ENCODE measurements around the gene TTC7B.
A peak's percentile ranks its signal among the peaks of the same experiment; 100 is the strongest.

The TTC7B gene

GRCh38 chr14:90555126-90556011 lies 260.9 kb downstream of the TTC7B start:
- intact Hi-C loops (cut with DNase I), result loop anchor here (10.0 kb wide), 1 partner anchor 101 kb away; no protein-coding TSS in a partner anchor
- DNase-seq, result no peak

DNA sequence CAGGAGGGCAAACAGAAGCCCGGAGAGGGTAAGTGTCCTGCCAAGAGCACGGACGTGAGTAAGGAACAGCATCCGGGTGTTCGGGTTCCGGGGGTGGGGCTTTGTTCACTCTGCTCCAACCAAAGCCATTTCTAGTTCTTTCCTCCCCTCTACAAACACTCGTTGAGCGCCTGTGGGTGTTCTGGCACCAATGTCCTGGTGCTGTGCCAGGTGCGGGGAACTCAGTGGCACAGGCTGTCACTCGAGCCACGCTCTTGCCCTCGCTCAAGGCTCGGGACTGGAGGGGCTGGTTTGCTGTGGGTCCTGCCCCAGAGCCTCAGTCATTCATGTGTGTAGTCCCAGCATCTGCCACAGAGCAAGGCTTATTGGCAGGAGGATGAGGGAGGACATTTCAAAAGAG lies 261.9 kb downstream of the TTC7B start:
- intact Hi-C loops (cut with DNase I), result loop anchor here (10.0 kb wide), 1 partner anchor 100 kb away; no protein-coding TSS in a partner anchor
- DNase-seq, result peak; percentile 70 to 96 (median 90)

DNA sequence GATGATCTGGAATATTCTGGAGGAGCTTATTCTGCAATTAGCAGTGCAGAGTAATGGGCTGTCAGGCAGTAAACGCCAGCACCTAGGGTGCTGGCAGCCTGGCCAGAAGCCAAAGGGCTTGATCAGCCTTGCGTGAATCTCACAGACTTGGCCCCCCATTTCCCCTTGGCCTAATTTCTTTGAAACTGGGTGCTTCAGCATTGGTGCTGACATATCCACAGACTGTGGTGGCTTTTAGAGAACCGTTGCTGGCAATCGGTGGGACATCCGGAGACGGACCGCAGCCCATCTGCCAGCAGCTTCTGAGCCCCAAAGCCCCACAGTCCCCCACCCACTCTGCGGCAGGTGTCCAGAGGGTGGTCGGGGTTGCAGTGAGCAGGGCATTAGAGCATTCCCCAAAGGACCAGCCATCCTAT lies 262.3 kb downstream of the TTC7B start:
- intact Hi-C loops (cut with DNase I), result loop anchor here (10.0 kb wide), 1 partner anchor 99 kb away; no protein-coding TSS in a partner anchor

DNA sequence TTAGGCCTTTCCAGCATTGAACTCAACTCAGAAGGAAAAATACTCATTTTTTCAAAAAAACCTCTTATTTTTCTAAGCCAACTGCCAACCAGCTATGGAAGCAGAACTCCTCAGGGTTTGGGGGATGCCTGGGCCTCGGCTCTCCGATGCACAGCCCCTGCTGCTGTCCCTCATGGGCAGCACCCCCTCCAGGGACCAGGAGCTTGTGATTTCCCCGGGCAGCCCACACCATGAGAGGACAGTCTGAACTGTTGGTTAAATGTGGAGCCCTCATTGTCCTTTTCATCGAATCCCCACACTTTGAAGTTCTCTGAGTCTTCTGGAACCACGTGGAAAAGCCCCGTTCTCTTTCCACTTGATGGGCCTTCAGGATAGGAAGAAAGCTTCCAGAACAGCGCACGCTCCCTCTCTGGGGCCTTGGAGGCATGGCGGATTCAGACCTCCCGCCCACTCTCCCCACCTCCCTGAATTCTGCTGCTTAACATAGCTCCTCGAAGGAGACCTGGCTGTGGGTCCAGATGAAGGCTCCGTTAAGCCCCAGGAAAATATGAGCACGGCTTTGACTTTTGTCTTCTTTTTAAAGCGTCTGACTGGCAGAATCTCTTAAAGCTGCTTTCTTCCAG lies 262.8 kb downstream of the TTC7B start:
- DNase-seq, result peak in 1 of 42 donors; percentile 67
- intact Hi-C loops (cut with DNase I), result loop anchor here (10.0 kb wide), 1 partner anchor 99 kb away; no protein-coding TSS in a partner anchor

More for the DNA sequence above, 262.3 kb downstream of the TTC7B start:
- peak in 6 of 42 donors; percentile 30 to 75 (median 55) for DNase-seq

GRCh38 chr14:90552465-90553297 lies 263.5 kb downstream of the TTC7B start:
- intact Hi-C loops (cut with DNase I), result loop anchor here (10.0 kb wide), 1 partner anchor 98 kb away; no protein-coding TSS in a partner anchor
- DNase-seq, result no peak

GRCh38 chr14:90551733-90552464 lies 264.3 kb downstream of the TTC7B start:
- intact Hi-C loops (cut with DNase I), result loop anchor here (10.0 kb wide), 1 partner anchor 97 kb away; no protein-coding TSS in a partner anchor
- peak; percentile 51 to 92 (median 75) for DNase-seq

GRCh38 chr14:90551070-90551704 lies 265.0 kb downstream of the TTC7B start:
- peak in 2 of 42 donors; percentile 34 to 63 for DNase-seq
- intact Hi-C loops (cut with DNase I), result loop anchor here (10.0 kb wide), 1 partner anchor 96 kb away; no protein-coding TSS in a partner anchor

DNA sequence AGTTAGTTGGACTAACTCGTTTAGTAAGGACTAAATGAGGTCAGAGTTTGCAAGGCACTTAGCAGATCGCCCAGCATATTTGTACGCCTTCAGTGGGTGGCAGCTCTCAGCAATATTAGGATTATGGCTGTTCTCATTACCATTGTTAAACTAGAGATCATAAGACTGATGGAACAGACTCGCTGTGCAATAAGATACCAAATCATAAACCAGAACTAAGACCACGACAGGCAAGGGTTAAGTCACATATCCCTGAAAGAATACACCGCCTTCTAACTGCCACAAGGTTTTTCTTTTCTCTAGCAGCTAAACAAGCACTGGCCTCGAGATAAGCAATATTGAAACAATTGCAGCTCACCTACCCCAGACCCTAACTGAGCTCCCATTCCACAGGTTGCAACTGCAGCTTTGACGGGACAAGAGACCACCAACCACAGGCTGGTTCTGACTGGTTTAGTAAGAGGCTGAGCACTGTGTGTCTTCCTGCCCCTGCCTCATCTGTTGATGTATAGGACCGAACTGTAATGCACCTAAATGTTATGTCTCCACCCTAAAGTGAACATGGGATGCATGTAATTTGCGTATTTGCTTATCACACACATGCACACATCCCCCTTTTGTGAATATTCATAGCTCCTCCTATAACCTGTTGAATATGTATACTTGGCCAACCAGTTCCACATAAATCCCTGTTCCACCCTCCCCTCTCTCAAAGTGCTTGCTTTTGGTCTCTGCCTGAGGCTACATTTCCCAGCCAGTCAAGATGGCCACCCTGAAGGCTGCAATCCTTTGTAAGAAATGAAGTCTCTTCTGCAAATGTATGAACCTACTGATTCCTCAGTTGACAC lies 266.2 kb downstream of the TTC7B start:
- DNase-seq, result no peak
- intact Hi-C loops (cut with DNase I), result loop anchor here (10.0 kb wide), 1 partner anchor 95 kb away; no protein-coding TSS in a partner anchor

DNA sequence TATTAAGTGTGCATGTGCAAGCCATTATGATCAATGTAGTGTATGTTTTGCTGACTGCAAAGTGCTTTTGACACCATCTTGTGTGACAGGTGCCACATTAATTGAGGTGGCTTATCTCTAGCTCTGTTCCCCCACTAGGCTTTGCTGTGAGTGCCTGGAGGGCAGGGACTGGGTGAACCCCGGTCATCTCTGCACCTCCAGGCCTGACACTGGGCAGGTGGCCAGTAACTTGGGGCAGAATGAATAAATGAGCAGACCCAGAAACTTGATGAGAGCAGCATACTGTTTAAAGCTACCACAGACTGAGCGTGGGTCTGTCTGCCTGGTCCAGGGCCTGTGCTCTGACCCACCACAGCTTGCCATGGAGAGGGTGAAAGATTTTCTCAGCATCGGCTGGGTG lies 267.8 kb downstream of the TTC7B start:
- peak in 1 of 42 donors; percentile 23 for DNase-seq
- intact Hi-C loops (cut with DNase I), result no loop called here

DNA sequence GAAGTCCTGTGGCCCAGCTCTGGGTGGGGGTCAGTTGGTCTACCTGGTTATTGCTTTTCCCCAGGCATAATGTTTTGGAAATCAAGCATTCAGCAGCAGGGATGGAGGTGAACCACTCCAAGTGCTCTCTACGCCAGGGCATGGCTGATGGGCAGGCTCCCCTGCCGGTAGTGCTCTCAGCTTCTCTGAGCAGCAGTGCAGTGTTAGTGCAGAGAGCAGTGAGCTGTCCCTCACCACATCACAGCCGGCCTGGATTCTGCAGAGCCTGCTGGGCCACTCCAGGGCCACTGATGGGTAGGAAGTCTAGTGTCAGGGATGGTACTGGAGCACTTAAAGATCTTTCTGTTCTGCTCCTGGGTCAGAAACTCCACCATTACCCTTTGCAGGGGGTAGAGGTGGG lies 268.3 kb downstream of the TTC7B start:
- DNase-seq, result peak in 1 of 42 donors; percentile 26
- intact Hi-C loops (cut with DNase I), result no loop called here

GRCh38 chr14:90547250-90547649 lies 269.0 kb downstream of the TTC7B start:
- intact Hi-C loops (cut with DNase I), result no loop called here
- DNase-seq, result peak in 1 of 42 donors; percentile 24

GRCh38 chr14:90546767-90547166 lies 269.5 kb downstream of the TTC7B start:
- intact Hi-C loops (cut with DNase I), result no loop called here
- DNase-seq, result peak in 1 of 42 donors; percentile 28

GRCh38 chr14:90545966-90546751 lies 270.1 kb downstream of the TTC7B start:
- intact Hi-C loops (cut with DNase I), result no loop called here
- DNase-seq, result peak in 37 of 42 donors; percentile 35 to 81 (median 59)

GRCh38 chr14:90545382-90545781 lies 270.8 kb downstream of the TTC7B start:
- intact Hi-C loops (cut with DNase I), result no loop called here

GRCh38 chr14:90544971-90545370 lies 271.3 kb downstream of the TTC7B start:
- intact Hi-C loops (cut with DNase I), result no loop called here
- DNase-seq, result peak in 1 of 42 donors; percentile 10

More at GRCh38 chr14:90545382-90545781, 270.8 kb downstream of the TTC7B start:
- no peak for DNase-seq

DNA sequence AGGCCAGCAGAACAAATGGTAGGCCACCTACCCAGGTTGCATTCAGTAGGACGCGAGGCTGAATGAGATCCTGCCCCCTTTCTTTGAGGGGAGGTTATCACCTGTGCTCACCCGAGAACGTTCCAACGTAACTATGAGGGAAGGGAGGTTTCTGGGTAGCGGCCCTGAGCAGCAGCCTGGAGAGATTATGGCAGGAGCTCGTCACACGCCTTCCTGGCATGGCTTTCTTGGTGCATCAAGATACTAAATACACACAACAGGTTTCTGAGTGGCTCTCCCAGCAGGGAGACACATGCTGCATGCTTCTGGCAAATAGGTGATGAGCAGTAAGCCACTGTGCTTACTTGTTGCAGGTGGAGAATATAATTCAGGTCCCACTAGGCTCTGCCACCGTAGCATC lies 271.7 kb downstream of the TTC7B start:
- DNase-seq, result no peak
- intact Hi-C loops (cut with DNase I), result no loop called here

Measured in head of caudate nucleus (tissue), 42 donors.